Stimulated activated CD4-positive, alpha-beta T cell treated with anti-CD3 and anti-CD28 coated beads, Interleukin-4, amount 100 ng/mL, for 24 hours (primary cell): ENCODE results near the gene WFS1.

Experiments
- DNase-seq: peaks from one replicate; pipeline ENCODE4 v3.0.0-alpha.2; 2020

WFS1 gene

DNA sequence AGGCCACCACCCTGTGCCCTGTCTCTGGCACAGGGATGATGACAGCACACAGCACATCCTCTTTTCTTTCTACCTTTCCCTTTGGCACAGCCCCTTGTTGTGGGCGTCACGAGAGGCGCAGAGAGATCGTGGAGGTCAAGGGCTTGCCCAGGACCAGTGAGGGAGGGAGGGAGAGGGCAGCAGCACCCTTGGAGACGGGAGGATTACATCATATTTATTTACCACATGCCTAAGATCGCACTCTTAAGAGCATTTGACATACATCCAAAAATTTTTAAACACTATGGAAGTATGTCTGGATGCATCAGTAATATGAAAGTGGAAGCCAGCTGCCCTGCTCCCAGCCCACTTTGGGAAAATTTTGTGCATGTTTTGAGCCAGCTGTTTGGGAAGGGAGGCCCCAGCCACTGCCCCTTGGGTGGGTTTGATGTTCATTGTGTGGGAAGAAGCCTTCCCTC is 12.7 kb downstream of the WFS1 start:
- DNase-seq: no peak

DNA sequence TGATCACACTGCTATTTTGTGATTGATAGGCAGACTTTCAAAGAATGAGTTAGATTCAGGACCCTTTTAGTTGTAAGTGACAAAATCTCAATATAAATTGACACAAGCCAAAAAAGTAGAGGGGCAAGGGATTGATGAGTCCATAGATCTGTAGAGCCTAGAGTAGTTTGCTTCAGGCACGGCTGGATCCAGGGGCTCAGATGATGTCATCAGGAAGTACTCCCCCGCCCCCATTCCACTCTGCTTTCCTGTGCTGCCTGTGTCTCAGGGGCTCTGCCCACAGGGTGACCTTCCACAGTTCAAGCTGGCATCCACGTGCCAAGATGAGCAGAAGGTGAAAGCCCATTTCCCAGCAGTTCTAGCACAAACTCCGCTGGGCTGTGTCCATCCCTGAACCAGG is 13.6 kb downstream of the WFS1 start:
- no peak for DNase-seq

- no peak for DNase-seq
Observed at GRCh38 chr4:6287017-6287788, 17.6 kb downstream of the WFS1 start.

- no peak for DNase-seq
Observed at GRCh38 chr4:6288342-6288741, 18.7 kb downstream of the WFS1 start.

GRCh38 chr4:6288871-6289270 is 19.2 kb downstream of the WFS1 start:
- no peak for DNase-seq

DNA sequence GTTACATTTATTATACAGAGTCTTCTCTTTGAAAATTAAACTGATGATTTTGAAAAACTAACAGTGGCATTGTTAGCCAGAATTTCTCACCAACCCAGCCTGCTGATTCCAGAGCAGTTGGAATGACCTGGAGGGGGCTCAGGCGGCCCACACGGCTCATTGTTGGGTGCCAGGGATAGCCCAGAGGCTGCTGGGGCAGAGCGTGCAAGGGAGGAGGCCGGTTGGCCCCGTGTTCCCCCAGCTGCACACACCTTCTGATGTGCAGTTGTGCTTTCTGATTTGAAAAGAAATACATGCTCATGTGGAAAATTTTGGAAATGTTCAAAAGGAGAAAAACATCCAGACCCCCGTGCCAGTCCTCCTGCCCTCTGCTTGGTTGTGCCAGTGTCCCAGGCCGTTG is 20.6 kb downstream of the WFS1 start:
- DNase-seq: no peak

DNA sequence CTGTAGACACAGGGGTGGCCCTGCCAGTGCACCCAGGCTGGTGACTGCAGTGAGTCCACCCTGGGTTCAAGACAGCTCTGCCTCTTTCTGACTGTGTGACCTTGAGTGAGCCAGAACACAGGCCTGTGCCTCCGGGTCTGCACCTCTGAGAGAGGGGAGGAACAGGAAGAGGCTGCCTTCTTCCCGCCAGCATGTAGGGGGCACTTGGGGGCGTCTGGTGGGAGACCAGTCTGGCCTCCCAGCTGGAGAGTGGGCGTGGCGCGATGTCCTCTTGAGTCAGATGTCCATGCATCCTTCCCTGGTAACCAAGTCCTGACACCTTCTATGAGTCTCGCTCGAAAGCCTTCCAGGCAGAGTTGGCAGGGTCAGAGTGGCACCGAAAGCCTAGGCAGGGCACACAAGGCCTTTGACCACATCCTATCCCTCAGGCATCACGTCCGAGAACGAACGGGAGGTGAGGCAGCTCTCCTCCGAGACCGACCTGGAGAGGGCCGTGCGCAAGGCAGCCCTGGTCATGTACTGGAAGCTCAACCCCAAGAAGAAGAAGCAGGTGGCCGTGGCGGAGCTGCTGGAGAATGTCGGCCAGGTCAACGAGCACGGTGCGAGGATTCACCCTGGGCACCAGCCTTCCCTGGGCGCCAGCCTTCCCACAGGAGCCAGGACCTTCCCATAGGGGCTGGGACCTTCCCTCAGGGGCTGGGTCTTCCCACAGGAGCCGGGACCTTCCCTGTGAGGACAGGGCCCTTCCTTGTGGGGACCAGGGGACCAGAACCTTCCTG is 21.3 kb downstream of the WFS1 start:
- no peak for DNase-seq

- DNase-seq: no peak
Observed at GRCh38 chr4:6291784-6292297, 22.2 kb downstream of the WFS1 start.

DNA sequence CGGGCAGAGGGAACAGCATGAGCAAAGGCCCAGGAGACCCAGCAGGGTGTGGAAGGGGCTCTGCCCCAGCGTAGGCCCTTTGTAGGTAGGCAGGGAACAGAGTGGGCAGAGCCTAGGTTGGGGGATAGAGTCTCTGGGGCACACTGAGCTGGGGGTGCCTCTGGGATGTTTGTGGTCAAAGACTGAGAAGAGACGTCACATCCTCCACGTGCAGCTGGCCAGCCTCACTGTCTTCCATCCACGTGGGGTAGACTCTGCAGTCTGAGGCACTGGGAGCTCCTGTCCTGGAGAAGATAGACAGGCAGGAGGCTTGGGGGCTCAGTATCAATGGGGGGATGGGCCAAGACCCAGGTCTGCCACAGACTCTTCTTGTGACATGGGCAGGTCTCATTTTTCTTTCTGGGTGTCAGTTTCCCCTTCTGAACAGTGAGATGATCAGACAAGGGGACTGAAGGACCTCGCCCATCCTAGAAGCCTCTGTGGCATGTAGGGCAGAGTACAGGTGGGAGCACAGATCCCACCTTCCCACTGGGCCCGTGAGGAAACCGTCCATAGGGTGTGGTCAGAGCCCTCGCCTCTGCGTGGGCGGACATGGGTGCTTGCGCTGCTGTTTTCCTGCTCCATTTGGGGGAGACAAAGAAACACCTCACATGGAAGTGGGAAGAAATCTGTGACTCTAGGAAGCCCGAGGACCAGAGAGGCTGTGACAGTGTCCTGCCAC is 22.9 kb downstream of the WFS1 start:
- DNase-seq: no peak

- DNase-seq: no peak
Observed at GRCh38 chr4:6293097-6293445, 23.4 kb downstream of the WFS1 start.

DNA sequence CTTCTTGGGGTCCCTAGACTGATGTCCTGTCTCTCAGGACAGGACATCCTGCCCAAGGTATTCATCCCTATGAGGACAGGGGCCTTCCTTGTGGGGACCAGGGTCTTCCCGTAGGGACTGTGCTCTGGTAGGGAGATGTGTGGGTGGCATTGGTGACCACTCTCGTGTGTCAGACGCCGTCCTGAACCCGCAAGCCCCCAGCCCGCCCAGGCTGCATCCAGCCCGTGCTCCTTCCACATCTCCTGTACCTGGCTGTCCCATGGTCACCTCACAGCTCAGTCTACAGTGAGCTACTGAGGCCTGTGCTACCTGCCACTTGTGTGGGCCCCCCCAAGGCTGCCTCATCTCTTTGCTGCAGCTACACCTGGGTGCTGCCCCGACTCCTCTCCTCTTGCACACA is 24.0 kb downstream of the WFS1 start:
- DNase-seq: no peak

GRCh38 chr4:6294705-6295421 is 25.2 kb downstream of the WFS1 start:
- no peak for DNase-seq

- DNase-seq: no peak
Observed at GRCh38 chr4:6295495-6295894, 25.8 kb downstream of the WFS1 start.

DNA sequence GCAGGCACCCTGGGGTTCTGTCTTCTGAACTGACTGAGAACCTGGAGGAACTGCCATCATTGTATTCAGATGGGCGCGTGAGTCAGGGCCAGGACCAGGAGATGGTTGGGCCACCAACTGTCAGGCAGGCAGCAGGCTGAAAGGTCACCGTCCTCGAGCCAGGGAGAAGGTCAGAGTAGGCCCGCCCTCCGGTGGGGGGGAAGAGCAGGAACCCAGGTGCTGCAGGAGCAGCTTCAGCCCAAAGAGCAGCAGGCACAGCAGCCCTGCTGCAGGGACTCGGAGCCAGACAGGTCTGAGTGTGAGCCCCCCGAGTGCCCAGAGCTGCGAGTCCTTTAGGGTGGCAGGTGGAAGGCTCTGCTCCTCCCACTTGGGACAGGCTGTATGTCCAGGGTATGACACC is 26.4 kb downstream of the WFS1 start:
- DNase-seq: no peak

GRCh38 chr4:6297266-6297815 is 27.7 kb downstream of the WFS1 start:
- no peak for DNase-seq

- DNase-seq: no peak
Observed at GRCh38 chr4:6298035-6298434, 28.4 kb downstream of the WFS1 start.

GRCh38 chr4:6298852-6299251 is 29.2 kb downstream of the WFS1 start:
- no peak for DNase-seq

DNA sequence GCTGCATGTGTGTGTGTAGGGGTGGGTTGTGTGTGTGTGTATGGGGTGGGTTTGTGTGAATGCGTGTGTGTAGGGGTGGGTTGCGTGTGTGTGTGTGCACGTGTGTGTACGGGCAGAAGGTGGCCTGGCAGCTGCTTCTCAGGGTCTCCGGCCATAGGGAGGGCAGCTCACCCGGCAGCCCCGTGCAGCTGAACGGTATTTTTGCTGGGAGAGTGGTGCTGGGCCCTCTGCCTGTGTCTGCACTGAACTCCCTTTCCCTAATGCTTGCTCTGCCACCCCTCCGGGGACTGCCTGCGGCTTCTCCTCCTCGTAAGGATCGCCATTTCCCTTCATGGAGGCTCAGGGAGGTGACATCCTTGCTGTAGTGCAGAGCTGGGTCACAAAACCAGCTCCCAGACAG is 30.2 kb downstream of the WFS1 start:
- DNase-seq: no peak

DNA sequence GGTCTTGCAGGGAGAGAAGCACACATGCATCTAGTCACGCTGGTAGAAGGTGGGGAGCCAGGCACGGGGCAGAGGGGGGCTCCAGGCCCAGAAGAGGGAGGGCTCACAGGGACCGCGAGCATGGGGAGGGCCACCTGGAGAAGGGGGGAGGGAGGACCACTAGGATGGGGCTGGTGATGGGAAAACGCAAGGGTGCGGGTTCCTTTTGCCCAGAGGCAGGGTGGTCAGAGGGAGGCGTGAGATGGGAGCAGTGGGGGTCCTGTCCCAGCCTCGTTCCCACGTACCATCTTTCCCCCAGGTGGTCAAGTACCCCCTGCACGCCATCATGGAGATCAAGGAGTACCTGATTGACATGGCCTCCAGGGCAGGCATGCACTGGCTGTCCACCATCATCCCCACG is 30.7 kb downstream of the WFS1 start:
- DNase-seq: no peak

- DNase-seq: no peak
Observed at GRCh38 chr4:6301051-6301731, 31.5 kb downstream of the WFS1 start.

GRCh38 chr4:6301732-6302442 is 32.2 kb downstream of the WFS1 start:
- no peak for DNase-seq
